Measurements from ENCODE around the gene GALNTL6.
"Not testable (repeated sequence)": the region's sequence is repeated elsewhere in the genome, so short reads cannot be mapped to it uniquely, and the experiment has no call there.

Gene GALNTL6

DNA sequence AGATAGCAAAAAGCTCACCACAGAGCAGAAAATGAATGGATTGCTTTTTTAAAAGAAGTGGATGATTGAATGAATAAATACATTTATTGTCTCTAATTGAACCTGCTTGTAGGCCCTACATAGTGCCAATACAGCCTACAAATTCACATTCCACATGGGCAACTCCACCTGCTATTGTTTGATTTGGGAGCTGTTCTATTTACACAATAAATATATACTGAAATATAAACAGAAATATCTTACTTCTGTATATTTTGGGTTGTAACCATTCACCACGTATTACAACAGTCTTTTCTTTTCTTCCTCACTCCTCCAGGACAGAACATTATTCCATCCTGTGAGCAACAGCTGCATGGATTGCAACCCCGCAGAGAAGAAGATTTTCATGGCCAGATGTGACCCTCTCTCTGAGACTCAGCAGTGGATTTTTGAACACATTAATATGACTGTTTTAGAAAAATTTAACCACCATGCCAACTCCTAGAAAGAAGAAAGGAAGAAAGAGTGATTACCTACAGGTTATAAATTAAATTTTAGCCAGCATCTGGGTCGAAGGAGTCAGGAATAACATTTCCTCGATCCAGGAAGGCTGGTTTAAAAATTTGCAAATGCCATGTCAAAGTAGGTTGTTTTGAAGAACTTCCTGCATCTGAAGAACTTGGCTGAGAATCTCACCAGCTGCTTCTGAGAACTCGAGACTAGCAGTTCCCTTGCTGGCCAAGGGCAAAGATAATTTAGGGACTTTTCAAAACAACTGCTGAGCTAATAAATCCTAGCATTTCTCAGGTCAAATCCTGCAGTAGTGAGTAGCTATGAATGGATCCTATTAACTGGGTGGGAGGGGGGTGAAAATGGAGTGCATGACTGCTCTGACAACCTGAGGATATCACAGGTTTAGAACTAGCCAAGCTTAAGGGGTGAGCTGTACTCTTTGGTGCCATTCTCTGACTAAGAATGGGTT is 1226.7 kb downstream of the GALNTL6 start:
- no peak for DNase-seq (ENCODE audit: extremely low read depth, insufficient read length)
- Histone ChIP-seq H3K27me3 (replicated peaks; ENCODE audit: control insufficient read depth, insufficient read depth, low read length) (no peaks in the 10 kb centered on the region), H3K4me3 (replicated peaks; ENCODE audit: low read depth, low read length) (no peak overlapping the region), H3K36me3 (ENCODE audit: control insufficient read depth, insufficient read depth, low read length) (no peaks in the 10 kb centered on the region)
- TF ChIP-seq, protein P1, sequence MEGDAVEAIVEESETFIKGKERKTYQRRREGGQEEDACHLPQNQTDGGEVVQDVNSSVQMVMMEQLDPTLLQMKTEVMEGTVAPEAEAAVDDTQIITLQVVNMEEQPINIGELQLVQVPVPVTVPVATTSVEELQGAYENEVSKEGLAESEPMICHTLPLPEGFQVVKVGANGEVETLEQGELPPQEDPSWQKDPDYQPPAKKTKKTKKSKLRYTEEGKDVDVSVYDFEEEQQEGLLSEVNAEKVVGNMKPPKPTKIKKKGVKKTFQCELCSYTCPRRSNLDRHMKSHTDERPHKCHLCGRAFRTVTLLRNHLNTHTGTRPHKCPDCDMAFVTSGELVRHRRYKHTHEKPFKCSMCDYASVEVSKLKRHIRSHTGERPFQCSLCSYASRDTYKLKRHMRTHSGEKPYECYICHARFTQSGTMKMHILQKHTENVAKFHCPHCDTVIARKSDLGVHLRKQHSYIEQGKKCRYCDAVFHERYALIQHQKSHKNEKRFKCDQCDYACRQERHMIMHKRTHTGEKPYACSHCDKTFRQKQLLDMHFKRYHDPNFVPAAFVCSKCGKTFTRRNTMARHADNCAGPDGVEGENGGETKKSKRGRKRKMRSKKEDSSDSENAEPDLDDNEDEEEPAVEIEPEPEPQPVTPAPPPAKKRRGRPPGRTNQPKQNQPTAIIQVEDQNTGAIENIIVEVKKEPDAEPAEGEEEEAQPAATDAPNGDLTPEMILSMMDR (IDR thresholded peaks at IDR 0.05; ENCODE audit: insufficient read depth, low read length, poor library complexity, severe bottlenecking): no peak

DNA sequence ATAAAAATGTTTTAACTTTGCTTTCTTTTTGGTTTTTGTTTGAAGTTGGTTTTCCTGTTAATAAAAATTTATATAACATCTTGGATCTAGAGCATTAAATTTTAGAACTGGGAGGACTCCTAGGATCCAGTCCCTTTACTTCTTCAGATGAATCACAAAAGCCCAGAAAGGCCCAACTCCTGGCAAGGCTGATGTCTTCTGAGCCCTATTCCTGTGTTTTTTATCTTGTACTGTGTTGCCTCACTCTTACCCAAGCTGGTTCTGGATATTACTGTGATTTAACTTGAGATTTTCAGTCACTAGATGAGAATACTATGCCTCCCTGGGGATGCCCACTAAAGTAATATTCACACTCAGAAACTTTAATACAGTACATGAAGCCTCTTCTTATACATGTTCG is 1228.3 kb downstream of the GALNTL6 start:
- TF ChIP-seq, protein P1 (IDR thresholded peaks at IDR 0.05; ENCODE audit: insufficient read depth, low read length, poor library complexity, severe bottlenecking): no peak
- Histone ChIP-seq H3K36me3 (ENCODE audit: control insufficient read depth, insufficient read depth, low read length) (no peaks in the 10 kb centered on the region), H3K4me3 (replicated peaks; ENCODE audit: low read depth, low read length) (no peak overlapping the region), H3K27me3 (replicated peaks; ENCODE audit: control insufficient read depth, insufficient read depth, low read length) (no peaks in the 10 kb centered on the region)
- DNase-seq (ENCODE audit: extremely low read depth, insufficient read length): no peak

DNA sequence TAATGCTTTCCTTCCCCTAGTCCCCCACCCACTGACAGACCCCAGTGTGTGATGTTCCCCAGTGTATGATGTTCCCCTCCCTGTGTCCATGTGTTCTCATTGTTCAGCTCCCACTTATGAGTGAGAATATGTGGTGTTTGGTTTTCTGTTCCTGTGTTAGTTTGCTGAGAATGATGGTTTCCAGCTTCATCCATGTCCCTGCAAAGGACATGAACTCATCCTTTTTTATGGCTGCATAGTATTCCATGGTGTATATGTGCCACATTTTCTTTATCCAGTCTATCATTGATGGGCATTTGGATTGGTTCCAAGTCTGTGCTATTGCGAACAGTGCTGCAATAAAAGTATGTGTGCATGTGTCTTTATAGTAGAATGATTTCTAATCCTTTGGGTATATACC is 1228.9 kb downstream of the GALNTL6 start:
- not testable (repeated sequence) for DNase-seq (ENCODE audit: extremely low read depth, insufficient read length); H3K27me3 ChIP-seq (replicated peaks; ENCODE audit: control insufficient read depth, insufficient read depth, low read length); H3K36me3 ChIP-seq (ENCODE audit: control insufficient read depth, insufficient read depth, low read length); H3K4me3 ChIP-seq (replicated peaks; ENCODE audit: low read depth, low read length)

DNA sequence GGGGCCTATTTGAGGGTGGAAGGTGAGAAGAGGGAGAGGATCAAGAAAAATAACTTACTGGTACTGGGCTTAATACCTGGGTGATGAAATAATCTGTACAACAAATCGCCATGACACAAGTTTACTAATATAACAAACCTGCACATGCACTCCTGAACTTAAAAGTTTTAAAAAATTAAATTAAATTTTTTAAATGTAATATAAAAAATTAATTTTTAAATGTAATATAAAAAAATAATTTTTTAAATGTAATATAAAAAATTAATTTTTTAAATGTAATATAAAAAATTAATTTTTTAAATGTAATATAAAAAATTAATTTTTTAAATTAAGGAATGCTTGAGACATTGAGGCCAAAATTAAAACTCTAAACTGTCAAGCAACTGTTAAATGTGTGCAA is 1231.1 kb downstream of the GALNTL6 start:
- H3K27me3 ChIP-seq (replicated peaks; ENCODE audit: control insufficient read depth, insufficient read depth, low read length): no peaks in the 10 kb centered on the region
- no peak for DNase-seq (ENCODE audit: extremely low read depth, insufficient read length)
- no peak overlapping the region for H3K4me3 ChIP-seq (replicated peaks; ENCODE audit: low read depth, low read length)
- TF ChIP-seq, protein P1 (IDR thresholded peaks at IDR 0.05; ENCODE audit: insufficient read depth, low read length, poor library complexity, severe bottlenecking): no peak
- no peaks in the 10 kb centered on the region for H3K36me3 ChIP-seq (ENCODE audit: control insufficient read depth, insufficient read depth, low read length)

DNA sequence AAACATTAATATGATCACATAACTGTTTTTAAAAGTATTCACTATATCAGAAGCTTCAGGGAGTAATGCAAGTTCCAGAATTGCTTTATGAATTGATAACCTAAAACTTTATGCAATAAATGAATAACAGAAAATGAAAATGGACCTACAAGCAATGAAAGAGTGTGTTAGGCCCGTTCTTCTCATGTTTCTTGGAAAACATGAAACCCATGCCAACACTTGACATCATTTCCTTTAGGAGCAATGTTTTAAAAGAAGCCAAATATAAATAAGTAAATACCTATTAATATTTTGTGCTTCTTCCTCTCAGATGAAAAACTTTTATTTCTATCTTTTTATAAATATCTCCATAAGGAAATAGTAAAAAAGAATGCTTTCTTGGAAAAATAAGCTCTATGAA is 1232.4 kb downstream of the GALNTL6 start:
- Histone ChIP-seq H3K27me3 (replicated peaks; ENCODE audit: control insufficient read depth, insufficient read depth, low read length) (no peaks in the 10 kb centered on the region), H3K36me3 (ENCODE audit: control insufficient read depth, insufficient read depth, low read length) (no peaks in the 10 kb centered on the region), H3K4me3 (replicated peaks; ENCODE audit: low read depth, low read length) (no peak overlapping the region)
- DNase-seq (ENCODE audit: extremely low read depth, insufficient read length): no peak
- TF ChIP-seq, protein P1 (IDR thresholded peaks at IDR 0.05; ENCODE audit: insufficient read depth, low read length, poor library complexity, severe bottlenecking): no peak

DNA sequence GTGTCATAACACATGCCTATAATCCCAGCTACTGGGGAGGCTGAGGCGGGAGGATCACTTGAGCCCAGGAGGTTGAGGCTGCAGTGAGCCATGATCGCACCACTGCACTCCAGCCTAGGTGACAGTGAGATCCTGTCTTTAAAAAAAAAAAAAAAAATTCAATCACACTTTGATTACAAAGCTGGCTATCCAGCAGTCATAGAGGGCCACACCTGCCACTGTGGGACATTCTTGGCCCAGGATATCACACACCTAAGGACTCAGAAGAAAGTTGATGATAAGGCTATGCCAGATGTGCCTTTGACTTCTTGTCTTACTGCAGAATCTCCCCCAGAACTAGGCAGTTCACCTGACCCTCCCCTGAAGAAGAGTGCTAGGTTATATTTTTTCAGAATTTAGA is 1232.9 kb downstream of the GALNTL6 start:
- no peak for DNase-seq (ENCODE audit: extremely low read depth, insufficient read length)
- no peak overlapping the region for H3K4me3 ChIP-seq (replicated peaks; ENCODE audit: low read depth, low read length)
- TF ChIP-seq, protein P1 (IDR thresholded peaks at IDR 0.05; ENCODE audit: insufficient read depth, low read length, poor library complexity, severe bottlenecking): no peak
- no peaks in the 10 kb centered on the region for H3K36me3 ChIP-seq (ENCODE audit: control insufficient read depth, insufficient read depth, low read length)
- H3K27me3 ChIP-seq (replicated peaks; ENCODE audit: control insufficient read depth, insufficient read depth, low read length): no peaks in the 10 kb centered on the region
